BE2C (cell line): ENCODE data around the gene CLEC5A.

Experiments
- DNase-seq: peaks from one replicate; pipeline ENCODE4 v3.0.0-alpha.2; 2020
- H3K27me3 ChIP-seq: fragments of 250-450 bp; sonication (Bioruptor Pico); 2 replicates; pipeline ENCODE4 v1.5.1; 2020; ENCODE audit warnings: mild to moderate bottlenecking
- H3K36me3 ChIP-seq: fragments of 250-450 bp; sonication (Bioruptor Pico); 2 replicates; pipeline ENCODE4 v1.5.1; 2020; ENCODE audit warnings: mild to moderate bottlenecking
- H3K4me1 ChIP-seq: fragments of 250-450 bp; sonication (Bioruptor Pico); 2 replicates; pipeline ENCODE4 v1.5.1; 2020
- H3K4me3 ChIP-seq: 2 replicates; pipeline ENCODE4 v1.5.1; 2011; ENCODE audit warnings: low read depth, low read length
- H3K9me3 ChIP-seq: fragments of 250-450 bp; sonication (Bioruptor Pico); 2 replicates; pipeline ENCODE4 v1.5.1; 2020
- CTCF ChIP-seq: IDR thresholded peaks from 2 replicates; pipeline ENCODE4 v1.5.1; 2012; ENCODE audit warnings: mild to moderate bottlenecking, low read depth, low read length

CLEC5A gene

GRCh38 chr7:141950806-141951205 lies 4.0 kb upstream of the CLEC5A start:
- no peaks in the 10 kb centered on the region for H3K27me3 ChIP-seq
- no peaks in the 10 kb centered on the region for H3K4me1 ChIP-seq

GRCh38 chr7:141949911-141950310 lies 3.1 kb upstream of the CLEC5A start:
- no peaks in the 10 kb centered on the region for H3K4me1 ChIP-seq
- H3K27me3 ChIP-seq = no peaks in the 10 kb centered on the region
- no peaks in the 10 kb centered on the region for H3K36me3 ChIP-seq
- no peak for DNase-seq
- no peak for TF ChIP-seq CTCF
- no peaks in the 10 kb centered on the region for H3K9me3 ChIP-seq
- no peak overlapping the region for H3K4me3 ChIP-seq

More at GRCh38 chr7:141950806-141951205, 4.0 kb upstream of the CLEC5A start:
- no peaks in the 10 kb centered on the region for H3K36me3 ChIP-seq
- no peaks in the 10 kb centered on the region for H3K9me3 ChIP-seq
- TF ChIP-seq CTCF = no peak
- no peak overlapping the region for H3K4me3 ChIP-seq
- no peak for DNase-seq

GRCh38 chr7:141949451-141949850 lies 2.7 kb upstream of the CLEC5A start:
- H3K27me3 ChIP-seq = no peaks in the 10 kb centered on the region
- H3K4me3 ChIP-seq = no peak overlapping the region
- no peak for DNase-seq
- no peaks in the 10 kb centered on the region for H3K9me3 ChIP-seq
- no peaks in the 10 kb centered on the region for H3K4me1 ChIP-seq
- no peak for TF ChIP-seq CTCF
- H3K36me3 ChIP-seq = no peaks in the 10 kb centered on the region

- H3K36me3 ChIP-seq = no peaks in the 10 kb centered on the region
- no peaks in the 10 kb centered on the region for H3K27me3 ChIP-seq
- DNase-seq = no peak
- no peaks in the 10 kb centered on the region for H3K4me1 ChIP-seq
- no peaks in the 10 kb centered on the region for H3K9me3 ChIP-seq
- H3K4me3 ChIP-seq = no peak overlapping the region
- TF ChIP-seq CTCF = no peak
Observed at GRCh38 chr7:141949021-141949420, 2.2 kb upstream of the CLEC5A start.

GRCh38 chr7:141945356-141945755 lies 1.4 kb downstream of the CLEC5A start:
- DNase-seq = no peak
- Histone ChIP-seq H3K4me1 (no peaks in the 10 kb centered on the region), H3K9me3 (no peaks in the 10 kb centered on the region), H3K4me3 (no peak overlapping the region), H3K36me3 (no peaks in the 10 kb centered on the region), H3K27me3 (no peaks in the 10 kb centered on the region)
- TF ChIP-seq CTCF = no peak

- Histone ChIP-seq H3K27me3 (no peaks in the 10 kb centered on the region), H3K4me1 (no peaks in the 10 kb centered on the region), H3K4me3 (no peak overlapping the region), H3K9me3 (no peaks in the 10 kb centered on the region), H3K36me3 (no peaks in the 10 kb centered on the region)
- no peak for DNase-seq
- TF ChIP-seq CTCF = no peak
Observed at GRCh38 chr7:141944811-141945210, 2.0 kb downstream of the CLEC5A start.
